DMS 273 (cell line): Measurements from ENCODE around the gene BOLA1.
"Not testable (repeated sequence)": the region's sequence is repeated elsewhere in the genome, so short reads cannot be mapped to it uniquely, and the experiment has no call there.

Experiments
- DNase-seq: peaks from one replicate; lab custom pipeline; 2025; ENCODE audit not compliant: unreplicated experiment; lab: John Stamatoyannopoulos, UW

The BOLA1 gene, protein sequence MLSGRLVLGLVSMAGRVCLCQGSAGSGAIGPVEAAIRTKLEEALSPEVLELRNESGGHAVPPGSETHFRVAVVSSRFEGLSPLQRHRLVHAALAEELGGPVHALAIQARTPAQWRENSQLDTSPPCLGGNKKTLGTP

GRCh38 chr1:149899460-149900284, at the start of gene BOLA1:
TSS of gene BOLA1 (plus strand) at chr1:149899568. CDS start at chr1:149900060, 492 bp downstream.
- DNase-seq, result peak; percentile 97

- DNase-seq, result no peak
These were observed 49.4 kb upstream of the BOLA1 start for GRCh38 chr1:149849947-149850360.

GRCh38 chr1:149850732-149851345, 48.5 kb upstream of the BOLA1 start:
- not testable (repeated sequence) for DNase-seq

DNA sequence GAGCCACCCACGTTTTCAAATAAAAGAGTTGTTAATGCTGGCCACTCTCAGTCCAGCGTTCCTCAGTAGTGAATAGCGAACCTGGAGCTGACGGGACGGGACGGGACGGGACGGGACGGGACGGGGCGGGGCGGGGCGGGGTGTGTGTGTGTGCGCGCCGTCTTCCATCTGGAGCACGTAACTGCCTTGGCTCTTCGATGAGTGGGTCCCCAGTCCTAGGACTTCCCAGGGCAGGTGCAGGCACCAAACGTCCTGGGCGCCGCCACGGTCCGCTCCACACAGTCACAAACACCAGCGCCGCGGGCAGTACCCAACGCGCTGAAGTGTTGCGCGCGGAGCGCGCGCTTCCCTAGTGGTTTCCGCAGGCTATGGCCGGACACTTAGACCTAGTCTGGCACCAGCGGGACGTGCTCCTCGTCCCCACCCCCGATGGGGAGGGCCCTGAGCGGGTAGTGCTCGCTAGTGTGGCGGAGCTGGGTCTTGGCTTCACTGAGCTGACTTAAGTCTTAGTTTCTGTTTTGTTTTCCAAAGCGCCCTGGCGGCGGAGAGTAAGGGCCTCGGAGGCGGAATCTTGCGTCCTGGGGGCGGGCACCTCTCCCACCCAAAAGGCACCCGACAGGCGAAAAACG, 47.7 kb upstream of the BOLA1 start:
- DNase-seq, result not testable (repeated sequence)

- DNase-seq, result not testable (repeated sequence)
These were observed 47.1 kb upstream of the BOLA1 start for GRCh38 chr1:149852263-149852662.

DNA sequence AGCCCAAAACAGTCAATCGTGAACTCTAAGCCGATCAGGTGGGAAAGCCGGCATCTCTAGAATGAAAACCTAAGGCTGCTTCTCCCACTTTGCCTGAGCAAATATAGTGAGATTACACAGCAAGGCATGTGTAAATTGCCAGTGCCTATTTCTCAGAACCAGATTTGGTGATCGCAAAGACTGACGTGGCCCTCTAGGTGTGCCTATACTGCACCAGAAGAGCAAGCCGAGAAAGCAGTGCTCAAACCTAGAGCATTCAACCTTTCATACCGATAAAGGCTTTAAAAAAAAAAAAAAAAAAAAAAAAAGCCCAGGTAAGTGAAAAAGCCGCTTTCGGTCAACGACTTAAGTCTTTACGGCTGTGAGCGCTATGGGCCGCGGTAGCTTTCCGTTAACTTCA, 39.1 kb upstream of the BOLA1 start:
- DNase-seq, result not testable (repeated sequence)

- not testable (repeated sequence) for DNase-seq
These were observed 38.5 kb upstream of the BOLA1 start for GRCh38 chr1:149860684-149861496.

GRCh38 chr1:149861497-149862054, 37.8 kb upstream of the BOLA1 start:
- DNase-seq, result not testable (repeated sequence)

- DNase-seq, result not testable (repeated sequence)
These were observed 32.5 kb upstream of the BOLA1 start for GRCh38 chr1:149866887-149867286.

- DNase-seq, result not testable (repeated sequence)
These were observed 26.3 kb upstream of the BOLA1 start for GRCh38 chr1:149873060-149873459.

DNA sequence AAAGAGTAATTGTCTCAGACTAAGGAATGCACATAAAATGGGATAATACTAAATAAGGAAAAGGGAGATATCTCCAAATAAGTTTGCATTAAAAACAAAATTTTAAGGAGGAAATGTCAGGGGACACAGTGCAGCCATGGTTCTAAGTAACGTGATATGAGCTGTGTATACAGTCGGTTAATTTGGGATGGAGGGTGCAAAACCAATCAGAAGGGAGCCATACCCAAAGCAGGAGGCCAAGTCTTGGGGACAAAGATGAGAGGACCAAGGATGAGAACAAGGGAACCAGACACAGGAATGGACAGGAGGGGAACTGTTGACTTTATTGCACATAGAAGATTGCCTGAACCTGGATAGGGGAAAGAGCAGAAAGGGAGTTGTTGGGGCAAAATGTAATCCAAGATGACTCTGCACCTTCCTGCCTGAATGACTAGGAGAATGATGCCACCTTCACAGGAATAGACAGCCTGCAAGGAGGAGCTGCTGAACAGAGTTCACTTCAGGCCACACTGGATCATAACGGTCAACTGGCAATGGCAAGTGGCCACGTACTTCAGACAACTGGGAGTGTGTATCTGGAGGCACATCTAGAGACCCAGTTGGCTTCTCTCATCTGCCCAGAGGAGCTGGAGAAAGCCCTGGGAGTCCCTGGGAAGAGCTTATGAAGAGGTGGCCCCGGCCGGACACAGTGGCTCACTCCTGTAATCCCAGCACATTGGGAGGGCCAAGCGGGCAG, 22.0 kb upstream of the BOLA1 start:
- DNase-seq, result no peak

- DNase-seq, result no peak
These were observed 19.8 kb upstream of the BOLA1 start for GRCh38 chr1:149879556-149879955.

DNA sequence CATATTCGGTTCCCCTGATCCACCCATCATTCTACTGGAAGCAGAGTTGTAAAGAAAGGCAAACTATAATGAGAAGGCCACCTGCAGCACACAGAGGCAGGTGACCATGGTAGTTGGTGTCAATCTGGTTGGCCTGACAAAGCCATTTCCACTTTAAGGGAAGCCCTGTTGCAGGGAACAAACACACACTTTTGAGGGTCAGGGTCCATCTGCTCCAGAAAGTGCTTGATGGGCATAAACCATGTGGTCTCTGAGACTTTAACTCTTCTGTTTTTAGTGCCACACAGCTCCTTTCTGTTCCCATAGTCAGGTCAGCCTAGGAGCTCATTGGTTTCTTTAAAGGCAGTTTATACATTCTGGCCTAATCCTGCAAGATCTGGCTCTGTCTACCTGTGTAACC, 17.5 kb upstream of the BOLA1 start:
- DNase-seq, result no peak

GRCh38 chr1:149883598-149884247, 15.6 kb upstream of the BOLA1 start:
- DNase-seq, result no peak

DNA sequence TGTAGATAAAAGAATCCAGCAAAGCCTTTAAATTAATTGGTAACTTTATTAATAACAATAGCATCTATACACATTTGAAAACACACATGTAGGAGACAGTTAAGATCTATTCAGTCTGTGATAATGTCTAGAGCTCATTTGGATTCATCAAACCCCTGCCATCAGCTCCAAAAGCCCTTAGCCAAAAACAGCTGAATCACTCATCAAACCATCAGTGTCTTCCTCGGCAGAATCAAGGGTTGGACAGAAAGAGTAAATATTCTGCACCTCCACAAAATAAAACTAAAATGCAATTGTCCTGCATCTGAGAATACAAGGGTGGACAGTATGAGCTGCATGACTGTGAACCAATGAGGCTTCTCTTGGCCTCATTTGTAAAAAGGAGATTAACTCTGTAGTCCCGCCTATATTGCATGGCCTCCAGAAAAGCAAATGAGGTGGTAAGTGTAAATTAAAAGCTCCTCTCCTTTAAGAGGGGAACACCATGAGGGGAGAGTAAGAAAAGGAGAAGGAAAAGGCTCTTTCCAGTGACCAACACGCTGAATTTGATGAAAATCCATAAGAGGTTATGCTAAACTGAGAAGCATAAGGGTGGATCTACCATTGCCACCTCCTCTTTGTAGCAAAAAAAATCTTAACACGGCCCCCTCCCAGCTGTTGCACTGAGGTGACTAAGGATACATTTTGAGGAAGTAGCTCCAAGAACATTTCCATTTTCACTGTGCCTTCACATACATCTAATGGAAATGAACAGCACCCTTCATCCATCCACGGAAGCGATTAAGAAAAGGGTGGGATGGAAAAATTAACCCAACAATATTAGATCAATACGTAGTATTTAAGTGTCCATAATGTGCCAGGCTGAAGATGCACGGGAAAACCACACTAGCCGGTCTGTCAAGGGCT, 14.7 kb upstream of the BOLA1 start:
- DNase-seq, result peak; percentile 83

DNA sequence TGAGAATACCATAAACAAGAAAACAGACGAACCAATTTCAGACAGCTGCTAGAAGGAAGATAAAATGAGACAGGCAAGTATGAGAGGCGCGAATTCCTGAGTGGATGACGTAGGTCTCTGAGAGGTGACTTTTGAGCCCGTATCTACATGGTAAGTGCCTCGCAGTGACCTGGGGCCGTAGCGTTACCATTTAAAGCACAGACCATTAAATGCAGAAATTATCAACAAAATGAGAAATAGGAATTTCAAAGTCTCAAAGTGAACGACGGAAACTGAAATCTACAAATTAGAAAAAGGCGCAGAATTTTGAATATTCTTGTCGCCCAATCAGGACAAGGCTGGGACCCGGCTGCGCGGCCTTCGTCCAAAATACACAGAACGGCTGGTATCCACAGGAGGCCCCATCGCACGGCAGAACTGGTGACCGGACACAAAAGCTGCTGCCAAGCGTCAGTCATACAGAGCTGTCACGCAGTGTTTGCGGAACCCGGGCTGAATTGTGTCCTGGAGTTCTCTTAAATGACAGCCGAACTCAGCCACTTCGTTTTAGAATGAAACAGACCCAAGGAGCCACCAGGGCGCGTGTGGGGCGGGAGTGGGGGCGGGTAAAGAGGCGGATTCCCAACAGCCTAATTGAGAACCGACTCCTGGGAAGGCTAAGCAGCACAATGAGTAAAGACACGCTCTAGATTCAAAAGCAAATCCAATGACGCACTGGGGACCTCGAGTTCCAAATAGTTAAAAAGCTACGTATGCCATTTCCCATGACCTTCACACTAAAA, 13.8 kb upstream of the BOLA1 start:
- DNase-seq, result peak; percentile 93

DNA sequence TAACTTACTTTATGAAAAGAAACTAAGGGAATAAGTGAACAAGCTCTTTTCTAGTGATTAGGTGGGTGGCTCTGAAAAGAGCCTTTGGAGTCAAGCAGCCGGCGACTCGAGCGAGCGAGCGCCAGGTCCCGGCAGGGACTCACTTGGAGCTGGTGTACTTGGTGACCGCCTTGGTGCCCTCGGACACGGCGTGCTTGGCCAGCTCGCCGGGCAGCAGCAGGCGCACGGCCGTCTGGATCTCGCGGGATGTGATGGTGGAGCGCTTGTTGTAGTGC, 13.3 kb upstream of the BOLA1 start:
- not testable (repeated sequence) for DNase-seq
